H1 (cell line): ENCODE results near the gene PER2. TPM values are rescaled to one million over a fixed set of nuclear protein-coding genes. Genes with fewer than 3 reads are reported as not detected.

Experiments used
- ATF3 ChIP-seq: IDR thresholded peaks from 2 replicates; pipeline ENCODE4 v1.6.1; 2011; ENCODE audit warnings: low read depth, mild to moderate bottlenecking, low read length; ENCODE audit not compliant: insufficient read depth
- HDAC2 ChIP-seq, 2 experiments: fragments of 300-600 bp in 1 of 2; sonication (generic) in 1 of 2; IDR thresholded peaks; 2 replicates each; pipeline ENCODE4 v1.6.1; 2011 to 2012; ENCODE audit warnings: low read depth in 2 of 2, low read length in 2 of 2, mild to moderate bottlenecking in 2 of 2, moderate library complexity in 2 of 2, borderline replicate concordance in 1 of 2, inconsistent platforms in 1 of 2
- MAFK ChIP-seq: IDR thresholded peaks from 2 replicates; pipeline ENCODE4 v1.6.1; 2012; ENCODE audit warnings: low read depth, mild to moderate bottlenecking, improper control_type of control experiment, low read length
- NANOG ChIP-seq: IDR thresholded peaks from 2 replicates; pipeline ENCODE4 v1.6.1; 2011; ENCODE audit warnings: low read length, low read depth, mild to moderate bottlenecking, inconsistent platforms; ENCODE audit not compliant: insufficient read depth, poor library complexity, severe bottlenecking
- polyA plus RNA-seq, 7 experiments: library from polyadenylated mRNA; depleted of rRNA in 3 of 7; stranded (reverse) in 5 of 7; unstranded in 2 of 7; fragments of >200 nt in 5 of 7; fragments of 200-250 nt in 2 of 7; gene quantifications; 1 replicate in 5 of 7; 2 replicates in 1 of 7; 4 replicates in 1 of 7; pipeline versions ENCODE4 v1.2.1 to v1.2.3, GENCODE V29; 2011 to 2013; ENCODE audit warnings: missing spikeins in 2 of 7, mixed read lengths in 2 of 7
- total RNA-seq: library from RNA; stranded (reverse); fragmentation: NEBNext Ultra II Directional; extraction: Animal tissue kit (Norgen Biotek cat#: 25700); gene quantifications from 2 replicates; pipeline ENCODE4 v1.2.1, GENCODE V29; 2021

PER2 gene
- total and polyA plus RNA-seq, 2 of the 8 experiments (the other 6 are each of a cell fraction or from before 2014, with no cell fraction given) = 0.91 to 5.5 TPM

- no peak for TF ChIP-seq NANOG
- no peak for TF ChIP-seq MAFK
- no peak for TF ChIP-seq ATF3
- no peak for TF ChIP-seq HDAC2 (IDR thresholded peaks at IDR 0.05; ENCODE audit: borderline replicate concordance in 1 of 2, low read depth in 2 of 2, low read length in 2 of 2)
Observed at GRCh38 chr2:238202326-238203093, 85.9 kb downstream of the PER2 start (continued).

Other genes starting within 250 kb of the PER2 start
- 79.0 and 83.7 TPM in 2 replicates for gene SCLY, start 227.6 kb downstream of the PER2 start, total RNA-seq
- gene SCLY, start 227.6 kb downstream of the PER2 start, polyA plus RNA-seq (2011; rRNA removed) = 79.5 and 111 TPM in 2 replicates
- 1.3 and 1.8 TPM in 2 replicates for gene ESPNL, start 188.3 kb downstream of the PER2 start, total RNA-seq
- gene ESPNL, start 188.3 kb downstream of the PER2 start, polyA plus RNA-seq (2011; rRNA removed) = 0.68 and 1.6 TPM in 2 replicates
- gene KLHL30, start 149.9 kb downstream of the PER2 start, total RNA-seq = 0.08 TPM in 1 of 2 replicates, not detected in the other
- 0.03 TPM in 1 of 2 replicates, not detected in the other for gene KLHL30, start 149.9 kb downstream of the PER2 start, polyA plus RNA-seq (2011; rRNA removed)
- 1.8 and 2.5 TPM in 2 replicates for gene ERFE, start 129.6 kb downstream of the PER2 start, total RNA-seq
- 3.6 and 5.1 TPM in 2 replicates for gene ERFE, start 129.6 kb downstream of the PER2 start, polyA plus RNA-seq (2011; rRNA removed)
- gene ILKAP, start 84.9 kb downstream of the PER2 start, total RNA-seq = 30.4 and 33.8 TPM in 2 replicates
- 23.5 and 29.4 TPM in 2 replicates for gene ILKAP, start 84.9 kb downstream of the PER2 start, polyA plus RNA-seq (2011; rRNA removed)
- gene HES6, start 48.6 kb downstream of the PER2 start, total RNA-seq = 35.2 and 36.3 TPM in 2 replicates
- 32.6 and 58.9 TPM in 2 replicates for gene HES6, start 48.6 kb downstream of the PER2 start, polyA plus RNA-seq (2011; rRNA removed)
- 15.9 and 17.5 TPM in 2 replicates for gene TRAF3IP1, start 31.9 kb upstream of the PER2 start, total RNA-seq
- gene TRAF3IP1, start 31.9 kb upstream of the PER2 start, polyA plus RNA-seq (2011; rRNA removed) = 2.3 and 2.8 TPM in 2 replicates
- gene ASB1, start 138.3 kb upstream of the PER2 start, total RNA-seq = 32.7 and 36.0 TPM in 2 replicates
- 24.1 and 34.4 TPM in 2 replicates for gene ASB1, start 138.3 kb upstream of the PER2 start, polyA plus RNA-seq (2011; rRNA removed)